Caco-2 (cell line): ENCODE results near the gene PLCB2. TPM values are rescaled to one million over a fixed set of nuclear protein-coding genes. Genes with fewer than 3 reads are reported as not detected.

Source experiments
- BruUV-seq: library from RNA; stranded (reverse); fragments of 400-500 nt; replicated peaks from 2 replicates; lab custom pipeline; 2021; lab: Mats Ljungman, UMichigan
- CTCF ChIA-PET: fragments of 300-600 bp; sonication (Branson Sonifier 250); formaldehyde crosslinking; loops from one replicate; lab custom pipeline; 2022; ENCODE audit warnings: antibody characterized with exemption; lab: Charles Lee
- POLR2A ChIA-PET: fragments of 300-600 bp; sonication (Branson Sonifier 250); formaldehyde crosslinking; loops from one replicate; lab custom pipeline; 2022; ENCODE audit warnings: antibody characterized with exemption; lab: Charles Lee
- DNase-seq, 2 experiments: peaks; one replicate each; pipeline versions ENCODE4 v3.0.0 to v3.0.0-alpha.2; 2020 to 2022
- H3K27me3 ChIP-seq: replicated peaks from 2 replicates; pipeline ENCODE4 v1.6.0; 2011; ENCODE audit warnings: low read length; ENCODE audit not compliant: control insufficient read depth, insufficient read depth
- H3K36me3 ChIP-seq: 2 replicates; pipeline ENCODE4 v1.5.1; 2011; ENCODE audit warnings: low read length; ENCODE audit not compliant: control insufficient read depth, insufficient read depth
- H3K4me1 ChIP-seq: fragments of 250-450 bp; sonication (Bioruptor Pico); 2 replicates; pipeline ENCODE4 v1.5.1; 2020; ENCODE audit warnings: mild to moderate bottlenecking
- H3K4me3 ChIP-seq: 2 replicates; pipeline ENCODE4 v1.5.1; 2011; ENCODE audit warnings: low read depth, mild to moderate bottlenecking, control low read depth, low read length
- H3K9me3 ChIP-seq: fragments of 250-450 bp; sonication (Bioruptor Pico); 2 replicates; pipeline ENCODE4 v1.5.1; 2020; ENCODE audit warnings: mild to moderate bottlenecking, moderate library complexity
- H3K27ac Mint-ChIP-seq: one replicate; pipeline ENCODE4 v1.8.0; 2022; ENCODE audit warnings: mixed read lengths; ENCODE audit not compliant: unreplicated experiment
- H3K27me3 Mint-ChIP-seq: one replicate; pipeline ENCODE4 v1.8.0; 2022; ENCODE audit warnings: mixed read lengths; ENCODE audit not compliant: insufficient read depth, unreplicated experiment
- H3K36me3 Mint-ChIP-seq: one replicate; pipeline ENCODE4 v1.8.0; 2022; ENCODE audit warnings: mild to moderate bottlenecking, mixed read lengths; ENCODE audit not compliant: insufficient read depth, unreplicated experiment
- H3K4me1 Mint-ChIP-seq: one replicate; pipeline ENCODE4 v1.8.0; 2022; ENCODE audit warnings: low read depth, mixed read lengths; ENCODE audit not compliant: unreplicated experiment
- H3K4me3 Mint-ChIP-seq: one replicate; pipeline ENCODE4 v1.8.0; 2022; ENCODE audit warnings: mild to moderate bottlenecking, moderate library complexity, mixed read lengths; ENCODE audit not compliant: unreplicated experiment
- H3K9me3 Mint-ChIP-seq: one replicate; pipeline ENCODE4 v1.8.0; 2022; ENCODE audit warnings: mixed read lengths; ENCODE audit not compliant: unreplicated experiment
- CTCF ChIP-seq, 2 experiments: fragments of 200-600 bp in 1 of 2; IDR thresholded peaks; 1 replicate in 1 of 2; 2 replicates in 1 of 2; pipeline versions ENCODE4 v1.5.1 to v1.8.0; 2011 to 2022; ENCODE audit warnings: antibody characterized with exemption in 1 of 2, control low read depth in 1 of 2, inconsistent platforms in 1 of 2, low read depth in 1 of 2, low read length in 1 of 2, mild to moderate bottlenecking in 1 of 2, moderate library complexity in 1 of 2; ENCODE audit not compliant: insufficient read depth in 1 of 2, severe bottlenecking in 1 of 2, unreplicated experiment in 1 of 2
- intact Hi-C: fragments of 100-400 bp; cut with micrococcal nuclease; formaldehyde crosslinking; loops from one replicate; pipeline ENCODE4 v1.10.0; 2022; ENCODE audit not compliant: unreplicated experiment
- total RNA-seq: library from RNA; stranded (reverse); gene quantifications from 2 replicates; pipeline ENCODE4 v1.2.3, GENCODE V29; 2022

PLCB2 gene
- total RNA-seq, 1 experiment from 2014 or later = 4.7 TPM

DNA sequence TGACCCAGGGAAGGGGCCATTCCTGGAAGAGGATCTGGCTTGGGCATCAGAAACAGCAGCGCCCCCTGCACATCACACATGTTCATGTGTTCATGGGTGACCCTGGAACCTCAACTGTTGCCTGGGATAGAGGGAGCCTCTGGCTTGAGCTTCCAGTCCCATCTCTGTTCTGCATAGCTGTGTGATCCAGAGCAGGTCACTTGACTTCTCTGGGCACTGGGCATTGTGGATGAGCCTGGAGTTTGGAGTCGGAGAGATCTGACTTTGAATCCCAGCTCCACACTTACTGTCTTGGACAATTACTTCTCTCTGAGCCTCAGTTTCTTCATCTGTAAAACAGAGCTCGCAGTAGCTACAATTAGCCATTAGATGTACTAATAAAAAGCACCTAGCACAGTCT is 53.3 kb downstream of the PLCB2 start:
- Histone ChIP-seq H3K4me3 (no peak overlapping the region), H3K36me3 (peaks cover 1% of the 10 kb centered on the region; the same call in 1 of the 2 replicates), H3K9me3 (no peaks in the 10 kb centered on the region), H3K4me1 (peaks cover 34% of the 10 kb centered on the region), H3K27me3 (no peaks in the 10 kb centered on the region)
- H3K4me1 Mint-ChIP-seq = peaks cover 15% of the 10 kb centered on the region
- H3K27ac Mint-ChIP-seq = no peak overlapping the region
- no peaks in the 10 kb centered on the region for H3K27me3 Mint-ChIP-seq
- H3K36me3 Mint-ChIP-seq = peaks cover 19% of the 10 kb centered on the region
- H3K9me3 Mint-ChIP-seq = no peaks in the 10 kb centered on the region
- DNase-seq = no peak
- TF ChIP-seq CTCF (IDR thresholded peaks at IDR 0.05; ENCODE audit: insufficient read depth in 1 of 2, low read depth in 1 of 2, low read length in 1 of 2, severe bottlenecking in 1 of 2, unreplicated experiment in 1 of 2) = no peak
- CTCF ChIA-PET = interaction anchor here (1.1 to 2.0 kb wide), 3 partner anchors 9 to 25 kb away, joined by 4 to 6 read pairs (median 4); no protein-coding TSS in a partner anchor
- intact Hi-C loops = no loop called here
- H3K4me3 Mint-ChIP-seq = peak overlapping the region; percentile 86
- no TSS peak for BruUV-seq
- POLR2A ChIA-PET = no interaction called here

- peaks cover 19% of the 10 kb centered on the region for H3K36me3 Mint-ChIP-seq
- H3K9me3 Mint-ChIP-seq = no peaks in the 10 kb centered on the region
- TF ChIP-seq CTCF (IDR thresholded peaks at IDR 0.05; ENCODE audit: insufficient read depth in 1 of 2, low read depth in 1 of 2, low read length in 1 of 2, severe bottlenecking in 1 of 2, unreplicated experiment in 1 of 2) = no peak
- BruUV-seq = no TSS peak
- ChIA-PET CTCF (interaction anchor here (0.9 to 1.2 kb wide), 4 partner anchors 10 to 84 kb away, joined by 3 to 5 read pairs (median 4); no protein-coding TSS in a partner anchor), POLR2A (interaction anchor here (0.6 kb wide), 1 partner anchor 41 kb away, joined by 3 read pairs; no protein-coding TSS in a partner anchor)
- Histone ChIP-seq H3K9me3 (no peaks in the 10 kb centered on the region), H3K36me3 (peaks cover 1% of the 10 kb centered on the region; the same call in 1 of the 2 replicates), H3K4me3 (peak overlapping the region; percentile 58), H3K27me3 (no peaks in the 10 kb centered on the region), H3K4me1 (peaks cover 24% of the 10 kb centered on the region)
- H3K27ac Mint-ChIP-seq = peak overlapping the region; percentile 56
- H3K27me3 Mint-ChIP-seq = no peaks in the 10 kb centered on the region
- DNase-seq = no peak
- H3K4me3 Mint-ChIP-seq = peak overlapping the region; percentile 86
- H3K4me1 Mint-ChIP-seq = peaks cover 14% of the 10 kb centered on the region
- intact Hi-C loops = loop anchor here (2.0 kb wide), 1 partner anchor 14 kb away; the partner anchor contains the start of gene PAK6
Measured at GRCh38 chr15:40253167-40253790, 54.5 kb downstream of the PLCB2 start.

GRCh38 chr15:40252438-40253166 is 55.1 kb downstream of the PLCB2 start:
- peak overlapping the region; percentile 86 for H3K4me3 Mint-ChIP-seq
- no peaks in the 10 kb centered on the region for H3K9me3 Mint-ChIP-seq
- Histone ChIP-seq H3K9me3 (no peaks in the 10 kb centered on the region), H3K36me3 (no peaks in the 10 kb centered on the region; the same call in 1 of the 2 replicates), H3K4me3 (peak overlapping the region; percentile 58), H3K27me3 (no peaks in the 10 kb centered on the region), H3K4me1 (peaks cover 17% of the 10 kb centered on the region)
- H3K36me3 Mint-ChIP-seq = peaks cover 19% of the 10 kb centered on the region
- no TSS peak for BruUV-seq
- ChIA-PET CTCF (interaction anchor here (0.9 to 1.2 kb wide), 4 partner anchors 10 to 85 kb away, joined by 3 to 5 read pairs (median 4); no protein-coding TSS in a partner anchor), POLR2A (interaction anchor here (0.6 kb wide), 1 partner anchor 41 kb away, joined by 3 read pairs; no protein-coding TSS in a partner anchor)
- TF ChIP-seq CTCF (IDR thresholded peaks at IDR 0.05; ENCODE audit: insufficient read depth in 1 of 2, low read depth in 1 of 2, low read length in 1 of 2, severe bottlenecking in 1 of 2, unreplicated experiment in 1 of 2) = no peak
- intact Hi-C loops = loop anchor here (2.0 kb wide), 1 partner anchor 14 kb away; the partner anchor contains the start of gene PAK6
- H3K27ac Mint-ChIP-seq = peak overlapping the region; percentile 56
- peak in 1 of 2 experiments; percentile 69 for DNase-seq
- H3K27me3 Mint-ChIP-seq = no peaks in the 10 kb centered on the region
- peaks cover 8% of the 10 kb centered on the region for H3K4me1 Mint-ChIP-seq
